ENCODE measurements around the gene CACNA1A.

- TF ChIP-seq, protein P1, sequence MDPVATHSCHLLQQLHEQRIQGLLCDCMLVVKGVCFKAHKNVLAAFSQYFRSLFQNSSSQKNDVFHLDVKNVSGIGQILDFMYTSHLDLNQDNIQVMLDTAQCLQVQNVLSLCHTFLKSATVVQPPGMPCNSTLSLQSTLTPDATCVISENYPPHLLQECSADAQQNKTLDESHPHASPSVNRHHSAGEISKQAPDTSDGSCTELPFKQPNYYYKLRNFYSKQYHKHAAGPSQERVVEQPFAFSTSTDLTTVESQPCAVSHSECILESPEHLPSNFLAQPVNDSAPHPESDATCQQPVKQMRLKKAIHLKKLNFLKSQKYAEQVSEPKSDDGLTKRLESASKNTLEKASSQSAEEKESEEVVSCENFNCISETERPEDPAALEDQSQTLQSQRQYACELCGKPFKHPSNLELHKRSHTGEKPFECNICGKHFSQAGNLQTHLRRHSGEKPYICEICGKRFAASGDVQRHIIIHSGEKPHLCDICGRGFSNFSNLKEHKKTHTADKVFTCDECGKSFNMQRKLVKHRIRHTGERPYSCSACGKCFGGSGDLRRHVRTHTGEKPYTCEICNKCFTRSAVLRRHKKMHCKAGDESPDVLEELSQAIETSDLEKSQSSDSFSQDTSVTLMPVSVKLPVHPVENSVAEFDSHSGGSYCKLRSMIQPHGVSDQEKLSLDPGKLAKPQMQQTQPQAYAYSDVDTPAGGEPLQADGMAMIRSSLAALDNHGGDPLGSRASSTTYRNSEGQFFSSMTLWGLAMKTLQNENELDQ (tag by site-specific recombination; IDR thresholded peaks at IDR 0.05; ENCODE audit: low read depth): no peak
- no peak for TF ChIP-seq ZNF19 (tag by site-specific recombination; IDR thresholded peaks at IDR 0.05; ENCODE audit: low read depth)
- no peak for TF ChIP-seq ZNF518A (tag by site-specific recombination; conservative IDR thresholded peaks at IDR 0.05; ENCODE audit: low read depth)
- no peak for TF ChIP-seq ZNF514 (tag by site-specific recombination; IDR thresholded peaks at IDR 0.05)
- no peak for TF ChIP-seq ZNF10 (tag by site-specific recombination; IDR thresholded peaks at IDR 0.05)
- TF ChIP-seq, protein P2, sequence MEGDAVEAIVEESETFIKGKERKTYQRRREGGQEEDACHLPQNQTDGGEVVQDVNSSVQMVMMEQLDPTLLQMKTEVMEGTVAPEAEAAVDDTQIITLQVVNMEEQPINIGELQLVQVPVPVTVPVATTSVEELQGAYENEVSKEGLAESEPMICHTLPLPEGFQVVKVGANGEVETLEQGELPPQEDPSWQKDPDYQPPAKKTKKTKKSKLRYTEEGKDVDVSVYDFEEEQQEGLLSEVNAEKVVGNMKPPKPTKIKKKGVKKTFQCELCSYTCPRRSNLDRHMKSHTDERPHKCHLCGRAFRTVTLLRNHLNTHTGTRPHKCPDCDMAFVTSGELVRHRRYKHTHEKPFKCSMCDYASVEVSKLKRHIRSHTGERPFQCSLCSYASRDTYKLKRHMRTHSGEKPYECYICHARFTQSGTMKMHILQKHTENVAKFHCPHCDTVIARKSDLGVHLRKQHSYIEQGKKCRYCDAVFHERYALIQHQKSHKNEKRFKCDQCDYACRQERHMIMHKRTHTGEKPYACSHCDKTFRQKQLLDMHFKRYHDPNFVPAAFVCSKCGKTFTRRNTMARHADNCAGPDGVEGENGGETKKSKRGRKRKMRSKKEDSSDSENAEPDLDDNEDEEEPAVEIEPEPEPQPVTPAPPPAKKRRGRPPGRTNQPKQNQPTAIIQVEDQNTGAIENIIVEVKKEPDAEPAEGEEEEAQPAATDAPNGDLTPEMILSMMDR (tag by site-specific recombination; IDR thresholded peaks at IDR 0.05): no peak
- no peak for TF ChIP-seq ZNF555 (tag by site-specific recombination; conservative IDR thresholded peaks at IDR 0.05)
- no peak for TF ChIP-seq YY1 (tag by site-specific recombination; IDR thresholded peaks at IDR 0.05)
- TF ChIP-seq, protein P3, sequence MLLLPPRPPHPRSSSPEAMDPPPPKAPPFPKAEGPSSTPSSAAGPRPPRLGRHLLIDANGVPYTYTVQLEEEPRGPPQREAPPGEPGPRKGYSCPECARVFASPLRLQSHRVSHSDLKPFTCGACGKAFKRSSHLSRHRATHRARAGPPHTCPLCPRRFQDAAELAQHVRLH (tag by site-specific recombination; IDR thresholded peaks at IDR 0.05): no peak
- no peak for TF ChIP-seq GLIS2 (tag by site-specific recombination; IDR thresholded peaks at IDR 0.05)
- no peak for TF ChIP-seq MYNN (tag by site-specific recombination; IDR thresholded peaks at IDR 0.05; ENCODE audit: borderline replicate concordance)
- TF ChIP-seq SP2 (tag by site-specific recombination; IDR thresholded peaks at IDR 0.05): no peak
Observed at GRCh38 chr19:13328241-13328640, 178.0 kb downstream of the CACNA1A start.

Measured in HEK293 (cell line).